Activated naive CD4-positive, alpha-beta T cell treated with anti-CD3 and anti-CD28 coated beads, Interleukin-2, amount 50 U/mL, for 24 hours (primary cell): ENCODE results near the gene EFCC1.
A peak's percentile ranks its signal among the peaks of the same experiment; 100 is the strongest.

ENCODE experiments used
- H3K27ac Mint-ChIP-seq: one replicate; pipeline ENCODE4 v1.8.0; 2021; ENCODE audit warnings: mild to moderate bottlenecking, mixed read lengths
- H3K27me3 Mint-ChIP-seq: one replicate; pipeline ENCODE4 v1.8.0; 2021; ENCODE audit warnings: mixed read lengths
- H3K36me3 Mint-ChIP-seq: one replicate; pipeline ENCODE4 v1.8.0; 2021; ENCODE audit warnings: mixed read lengths
- H3K4me1 Mint-ChIP-seq: one replicate; pipeline ENCODE4 v1.8.0; 2021; ENCODE audit warnings: mixed read lengths
- H3K4me3 Mint-ChIP-seq: one replicate; pipeline ENCODE4 v1.8.0; 2021; ENCODE audit warnings: mild to moderate bottlenecking, mixed read lengths
- H3K9me3 Mint-ChIP-seq: one replicate; pipeline ENCODE4 v1.8.0; 2021; ENCODE audit warnings: mixed read lengths

The EFCC1 gene, protein sequence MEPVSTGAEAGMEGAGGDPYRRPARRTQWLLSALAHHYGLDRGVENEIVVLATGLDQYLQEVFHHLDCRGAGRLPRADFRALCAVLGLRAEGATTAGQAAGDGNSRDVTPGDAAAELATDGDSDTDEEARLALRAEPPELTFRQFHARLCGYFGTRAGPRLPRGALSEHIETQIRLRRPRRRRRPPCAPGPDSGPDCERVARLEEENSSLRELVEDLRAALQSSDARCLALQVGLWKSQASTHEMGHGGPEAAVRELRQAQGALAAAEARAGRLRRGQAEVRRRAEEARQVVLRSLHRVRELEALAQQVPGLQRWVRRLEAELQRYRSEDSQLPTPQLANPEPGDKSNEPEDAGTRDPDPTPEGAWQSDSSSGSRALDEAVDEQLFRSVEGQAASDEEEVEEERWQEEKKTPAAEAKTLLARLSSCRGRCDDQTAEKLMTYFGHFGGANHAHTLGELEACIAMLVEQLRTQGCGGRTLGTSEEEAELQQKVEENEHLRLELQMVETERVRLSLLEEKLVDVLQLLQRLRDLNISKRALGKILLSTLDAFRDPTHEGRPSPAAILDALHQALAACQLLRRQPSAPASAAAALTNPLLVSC

DNA sequence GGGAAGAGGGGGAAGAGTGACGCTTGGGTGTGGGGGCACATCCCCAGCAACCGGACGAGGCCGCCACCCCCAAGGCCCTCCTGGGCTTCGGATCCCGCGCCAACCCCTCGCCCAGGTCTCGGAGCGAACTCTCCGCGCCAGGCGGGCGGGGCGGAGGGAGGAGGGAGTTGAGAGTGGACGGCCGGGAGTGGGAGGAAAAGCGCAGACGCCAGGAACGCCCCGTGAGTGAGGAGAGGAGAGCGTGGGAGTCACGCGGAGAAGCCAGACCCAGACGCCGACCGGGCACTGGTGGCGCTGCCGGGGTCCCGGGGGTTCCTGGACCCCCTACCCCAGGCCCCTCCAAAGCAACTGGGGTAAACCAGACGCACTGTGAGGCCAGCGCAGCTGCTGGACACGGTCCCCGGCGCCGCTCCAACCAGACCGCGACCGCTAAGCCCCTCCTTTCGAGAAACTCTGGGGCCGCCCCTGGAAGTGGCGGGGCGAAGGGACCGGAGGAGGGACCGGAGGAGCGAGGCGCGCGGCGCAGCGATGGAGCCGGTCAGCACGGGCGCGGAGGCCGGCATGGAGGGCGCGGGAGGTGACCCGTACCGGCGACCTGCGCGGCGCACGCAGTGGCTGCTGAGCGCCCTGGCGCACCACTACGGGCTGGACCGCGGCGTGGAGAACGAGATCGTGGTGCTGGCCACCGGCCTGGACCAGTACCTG is at the start of gene EFCC1:
Gene EFCC1, plus strand, starts transcription at position 204 of the 705 bp plus-strand sequence. Its CDS starts 325 bp downstream, at position 529.
- Mint-ChIP-seq H3K4me1 (peaks cover 45% of the 10 kb centered on the region), H3K27ac (peak within 1 kb of the TSS; percentile 59), H3K27me3 (peaks cover 14% of the 10 kb centered on the region), H3K36me3 (peaks cover 2% of the 10 kb centered on the region), H3K4me3 (peak within 1 kb of the TSS; percentile 68), H3K9me3 (no peaks in the 10 kb centered on the region)

DNA sequence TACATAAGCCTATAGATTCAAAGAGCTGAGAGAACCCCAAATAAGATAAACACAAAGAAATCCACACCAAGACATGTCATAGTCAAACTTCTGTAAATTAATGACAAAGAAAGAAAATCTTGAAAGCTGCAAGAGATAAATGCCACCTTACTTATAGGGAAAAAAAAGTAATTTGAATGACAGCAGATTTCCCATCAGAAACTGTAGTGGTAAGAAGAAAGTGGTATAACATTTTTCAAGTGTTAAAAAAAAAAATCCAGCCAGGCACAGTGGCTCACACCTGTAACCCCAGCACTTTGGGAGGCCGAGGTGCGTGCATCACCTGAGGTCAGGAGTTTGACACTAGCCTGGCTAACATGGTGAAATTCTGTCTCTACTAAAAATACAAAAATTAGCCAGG is 44.7 kb upstream of the EFCC1 start:
- Mint-ChIP-seq H3K4me3 (no peak overlapping the region), H3K9me3 (no peaks in the 10 kb centered on the region), H3K36me3 (peaks cover 1% of the 10 kb centered on the region), H3K4me1 (no peaks in the 10 kb centered on the region), H3K27me3 (no peaks in the 10 kb centered on the region), H3K27ac (no peak overlapping the region)

DNA sequence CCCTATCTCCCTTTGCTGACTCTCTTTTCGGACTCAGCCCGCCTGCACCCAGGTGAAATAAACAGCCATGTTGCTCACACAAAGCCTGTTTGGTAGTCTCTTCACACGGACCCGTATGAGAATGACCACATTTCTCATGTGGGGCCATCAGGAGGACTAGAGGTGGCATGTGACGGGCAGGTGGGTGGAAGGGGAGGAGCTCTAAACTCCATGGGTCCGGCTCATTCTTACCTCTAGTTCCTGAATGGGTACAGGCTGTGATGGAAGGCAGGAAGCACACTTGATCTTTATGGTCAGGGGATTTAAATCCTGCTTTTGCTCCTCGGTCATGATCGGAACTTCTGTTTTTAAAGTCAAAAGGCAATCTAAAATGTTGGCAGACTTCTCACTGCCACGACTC is 35.8 kb upstream of the EFCC1 start:
- Mint-ChIP-seq H3K4me1 (no peaks in the 10 kb centered on the region), H3K27ac (no peak overlapping the region), H3K27me3 (no peaks in the 10 kb centered on the region), H3K9me3 (no peaks in the 10 kb centered on the region), H3K4me3 (no peak overlapping the region), H3K36me3 (no peaks in the 10 kb centered on the region)

DNA sequence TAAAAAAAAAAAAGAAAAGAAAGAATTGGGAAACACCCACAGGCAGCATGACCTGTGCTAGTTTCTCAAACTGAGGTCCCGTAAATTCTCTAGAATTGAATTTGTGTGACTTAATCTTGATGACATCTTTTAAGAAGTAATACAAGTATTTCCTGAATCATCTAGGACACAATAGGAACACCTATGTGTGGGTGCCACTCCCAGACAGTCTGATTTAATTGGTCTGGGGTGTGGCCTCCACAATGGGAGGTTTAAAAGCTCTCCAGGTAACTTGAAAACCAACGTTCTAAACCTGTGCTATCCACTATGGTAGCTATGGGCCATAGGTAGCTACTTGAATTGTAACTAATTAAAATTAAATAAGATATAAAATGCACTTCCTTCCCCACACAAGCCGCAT is 35.3 kb upstream of the EFCC1 start:
- H3K4me1 Mint-ChIP-seq, result no peaks in the 10 kb centered on the region
- no peak overlapping the region for H3K27ac Mint-ChIP-seq
- no peak overlapping the region for H3K4me3 Mint-ChIP-seq
- H3K36me3 Mint-ChIP-seq, result no peaks in the 10 kb centered on the region
- H3K27me3 Mint-ChIP-seq, result no peaks in the 10 kb centered on the region
- no peaks in the 10 kb centered on the region for H3K9me3 Mint-ChIP-seq

DNA sequence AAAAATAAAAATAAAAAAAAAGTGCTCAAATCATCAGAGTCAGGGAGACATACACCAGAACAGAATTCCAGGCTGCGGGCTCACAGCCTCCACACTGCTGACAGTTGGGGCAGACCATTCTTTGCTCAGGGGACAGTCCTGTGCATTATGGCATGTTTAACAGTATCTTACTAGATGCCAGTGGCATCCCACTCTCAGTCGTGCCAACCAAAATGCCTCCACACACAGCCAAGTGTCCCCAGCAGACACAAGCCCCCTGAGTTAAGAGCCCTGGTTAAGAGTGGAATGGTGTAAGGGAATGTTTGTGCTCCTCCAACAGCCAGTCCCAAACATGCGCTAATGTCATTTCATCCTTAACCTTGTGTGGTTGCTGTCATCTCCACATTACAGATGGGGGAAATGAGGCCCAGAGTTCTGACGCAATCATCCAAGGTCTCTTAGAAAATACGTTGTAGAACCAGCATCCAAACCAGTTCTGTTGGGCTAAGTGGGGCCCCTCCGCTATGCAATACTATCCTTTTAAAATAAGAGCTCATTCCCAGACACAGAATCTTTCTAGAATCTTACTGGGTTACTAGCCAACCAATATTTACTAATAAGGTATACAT is 33.3 kb upstream of the EFCC1 start:
- no peak overlapping the region for H3K4me3 Mint-ChIP-seq
- no peak overlapping the region for H3K27ac Mint-ChIP-seq
- no peaks in the 10 kb centered on the region for H3K4me1 Mint-ChIP-seq
- no peaks in the 10 kb centered on the region for H3K27me3 Mint-ChIP-seq
- no peaks in the 10 kb centered on the region for H3K36me3 Mint-ChIP-seq
- no peaks in the 10 kb centered on the region for H3K9me3 Mint-ChIP-seq

DNA sequence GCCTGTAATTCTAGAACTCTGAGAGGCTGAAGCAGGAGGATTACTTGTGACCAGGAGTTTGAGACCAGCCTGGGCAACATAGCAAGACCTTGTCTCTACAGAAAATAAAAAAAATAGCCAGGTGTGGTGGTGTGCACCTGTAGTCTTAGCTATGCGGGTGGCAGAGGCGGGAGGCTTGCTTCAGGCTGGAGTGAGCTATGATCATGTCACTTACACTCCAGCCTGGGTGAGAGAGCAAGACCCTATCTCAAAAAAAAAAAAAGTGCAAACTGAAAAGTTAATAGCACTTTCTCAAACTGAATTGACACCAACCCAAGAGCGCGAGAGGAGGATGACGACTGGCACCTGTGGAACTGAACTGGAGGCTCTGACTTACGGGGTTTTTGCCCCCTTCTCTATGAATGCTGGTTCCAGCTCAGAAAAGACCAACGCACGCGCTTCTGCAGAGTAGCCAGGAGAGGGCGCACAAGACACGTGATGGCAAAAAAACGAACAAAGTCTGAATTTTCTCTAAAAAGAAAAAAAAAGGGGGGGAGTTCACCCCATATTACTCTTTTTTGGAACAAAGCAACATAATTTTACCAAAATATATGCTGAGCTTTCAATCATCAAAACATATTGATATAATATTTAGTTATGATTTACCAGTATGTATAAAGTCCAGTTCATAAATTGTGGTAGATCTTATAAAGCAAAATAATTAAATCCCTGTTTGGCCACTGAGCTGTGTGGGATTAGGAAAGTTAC is 30.9 kb upstream of the EFCC1 start:
- H3K36me3 Mint-ChIP-seq, result no peaks in the 10 kb centered on the region
- H3K27me3 Mint-ChIP-seq, result no peaks in the 10 kb centered on the region
- H3K9me3 Mint-ChIP-seq, result no peaks in the 10 kb centered on the region
- H3K27ac Mint-ChIP-seq, result no peak overlapping the region
- no peaks in the 10 kb centered on the region for H3K4me1 Mint-ChIP-seq
- H3K4me3 Mint-ChIP-seq, result no peak overlapping the region

DNA sequence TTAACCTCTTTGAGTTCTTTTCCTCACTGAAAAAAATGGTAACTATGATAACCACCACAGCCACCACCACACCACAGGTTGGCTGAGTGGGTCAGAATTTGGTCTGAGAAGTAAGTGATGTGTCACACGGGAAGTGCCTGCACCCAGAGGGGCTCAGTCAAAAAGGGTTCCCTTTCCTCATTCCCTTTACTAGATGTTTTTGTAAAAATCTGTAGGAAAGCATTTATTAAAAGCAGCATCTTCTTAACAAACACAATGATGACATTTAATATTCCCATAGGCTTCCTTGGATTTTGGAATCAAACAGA is 30.4 kb upstream of the EFCC1 start:
- H3K9me3 Mint-ChIP-seq, result no peaks in the 10 kb centered on the region
- H3K36me3 Mint-ChIP-seq, result no peaks in the 10 kb centered on the region
- H3K4me3 Mint-ChIP-seq, result no peak overlapping the region
- no peaks in the 10 kb centered on the region for H3K4me1 Mint-ChIP-seq
- no peaks in the 10 kb centered on the region for H3K27me3 Mint-ChIP-seq
- H3K27ac Mint-ChIP-seq, result no peak overlapping the region

DNA sequence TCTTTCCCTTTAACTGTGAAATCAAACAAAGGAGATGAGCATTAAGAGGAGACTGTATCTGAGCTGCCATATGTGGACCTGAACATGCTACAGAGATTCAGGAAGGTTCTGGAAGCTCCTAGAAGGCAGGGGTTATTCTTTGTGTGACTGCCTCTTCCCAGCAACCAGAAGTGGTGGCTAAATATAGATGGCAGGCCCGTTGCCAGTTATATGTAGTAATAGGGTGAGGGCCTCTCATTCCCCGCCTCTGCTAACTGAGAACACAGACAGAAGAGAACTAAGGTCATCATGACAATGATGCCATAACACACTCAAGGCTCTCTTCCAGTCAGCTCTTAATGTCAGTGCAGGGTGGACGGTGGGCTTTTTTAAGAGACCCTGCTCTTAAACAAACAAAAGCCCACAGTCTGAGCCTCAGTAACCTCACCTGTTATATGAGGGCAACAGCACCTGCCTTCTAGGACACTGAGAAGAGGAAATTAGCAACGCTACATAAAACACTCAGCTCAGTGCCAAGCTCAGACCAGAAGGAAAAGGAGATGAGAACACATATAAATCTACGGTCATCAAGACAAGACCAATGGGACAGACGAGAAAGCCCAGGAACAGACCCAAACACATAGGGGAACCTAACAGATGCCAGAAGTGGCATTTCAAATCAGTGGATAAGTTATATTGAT is 29.5 kb upstream of the EFCC1 start:
- no peak overlapping the region for H3K4me3 Mint-ChIP-seq
- no peaks in the 10 kb centered on the region for H3K27me3 Mint-ChIP-seq
- peak overlapping the region; percentile 9 for H3K27ac Mint-ChIP-seq
- no peaks in the 10 kb centered on the region for H3K4me1 Mint-ChIP-seq
- H3K9me3 Mint-ChIP-seq, result no peaks in the 10 kb centered on the region
- H3K36me3 Mint-ChIP-seq, result no peaks in the 10 kb centered on the region

DNA sequence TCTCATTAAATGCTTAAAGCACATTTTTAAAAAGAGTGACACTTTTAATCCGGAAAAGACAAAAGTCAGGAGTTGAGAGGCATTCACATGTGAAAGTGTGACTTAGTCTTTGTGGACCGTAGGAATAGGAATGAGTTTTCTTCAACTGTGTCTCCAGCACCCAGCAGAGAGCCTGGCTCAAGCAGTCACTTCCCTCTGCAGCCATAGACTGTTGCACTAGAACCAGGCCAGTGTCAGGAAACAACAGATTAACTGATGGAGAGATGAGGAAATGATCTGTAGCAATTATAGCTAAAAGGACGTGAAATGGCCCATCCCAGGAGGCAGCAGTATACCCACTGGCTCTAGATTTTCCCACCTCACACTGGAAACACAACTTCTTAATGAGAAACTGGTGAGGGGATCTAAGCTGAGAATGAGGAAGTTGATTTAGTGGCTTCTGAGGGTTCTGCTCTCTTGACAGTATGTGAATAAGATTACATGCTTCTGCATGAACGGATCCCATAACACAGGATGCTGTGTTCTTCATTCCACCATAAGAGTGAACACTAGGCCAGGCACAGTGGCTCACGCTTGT is 27.0 kb upstream of the EFCC1 start:
- Mint-ChIP-seq H3K36me3 (no peaks in the 10 kb centered on the region), H3K4me3 (no peak overlapping the region), H3K27me3 (no peaks in the 10 kb centered on the region), H3K4me1 (no peaks in the 10 kb centered on the region), H3K9me3 (no peaks in the 10 kb centered on the region), H3K27ac (no peak overlapping the region)

DNA sequence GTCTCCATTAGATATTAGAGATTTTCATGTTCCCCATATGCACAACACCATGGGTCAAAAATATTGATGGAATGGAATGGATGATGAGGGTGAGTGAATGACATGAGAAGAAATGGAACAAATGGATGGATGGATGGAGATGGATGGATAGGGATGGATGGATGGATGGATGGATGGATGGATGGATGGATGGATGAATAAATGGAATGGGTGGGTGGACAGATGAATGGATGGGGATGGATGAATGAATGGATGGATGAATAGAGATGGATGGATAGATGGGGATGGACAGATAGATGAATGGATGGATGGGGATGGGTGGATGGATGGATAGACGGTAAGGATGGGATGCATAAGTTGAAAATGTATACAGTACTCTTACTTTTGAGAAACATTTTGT is 25.8 kb upstream of the EFCC1 start:
- Mint-ChIP-seq H3K4me1 (no peaks in the 10 kb centered on the region), H3K27ac (no peak overlapping the region), H3K36me3 (no peaks in the 10 kb centered on the region), H3K4me3 (no peak overlapping the region), H3K27me3 (no peaks in the 10 kb centered on the region), H3K9me3 (no peaks in the 10 kb centered on the region)

DNA sequence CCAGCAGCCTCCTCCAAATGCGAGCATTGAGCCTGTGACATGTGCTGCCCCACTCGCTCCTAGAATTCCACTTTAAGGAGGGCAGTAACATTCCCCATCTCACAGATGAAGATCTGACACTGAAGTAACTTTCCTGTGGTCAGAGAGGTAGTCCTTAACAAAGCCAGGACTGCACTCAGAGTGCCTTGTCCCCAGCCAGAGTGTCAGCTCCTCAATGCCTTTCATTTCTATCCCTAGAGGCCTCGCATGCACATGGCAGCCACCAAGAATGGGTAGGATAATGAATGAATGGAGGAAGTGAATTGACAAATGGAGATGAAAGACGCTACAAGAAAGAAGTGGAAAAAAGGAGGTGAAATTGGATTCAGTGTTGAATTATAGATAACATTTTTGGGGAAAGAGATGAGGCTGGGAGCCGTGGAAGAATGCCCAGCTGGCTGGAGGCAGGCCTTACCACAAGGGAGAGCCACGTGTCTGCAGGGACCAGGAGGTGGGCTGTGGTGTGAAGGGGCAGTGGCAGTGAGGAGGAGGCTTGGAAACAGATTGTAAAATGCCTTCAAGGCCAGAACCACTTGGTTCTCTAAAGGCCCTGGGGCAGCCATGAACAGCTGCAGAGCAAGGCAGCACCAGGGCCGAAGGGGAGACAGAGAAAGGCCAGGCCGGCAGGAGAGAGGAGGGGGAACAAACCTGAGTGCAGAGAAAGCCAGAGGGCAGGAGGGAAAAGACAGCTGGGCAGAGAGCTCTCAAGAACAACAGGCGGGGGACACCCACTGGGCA is 17.6 kb upstream of the EFCC1 start:
- Mint-ChIP-seq H3K4me3 (no peak overlapping the region), H3K36me3 (no peaks in the 10 kb centered on the region), H3K4me1 (no peaks in the 10 kb centered on the region), H3K9me3 (no peaks in the 10 kb centered on the region), H3K27me3 (no peaks in the 10 kb centered on the region), H3K27ac (no peak overlapping the region)

DNA sequence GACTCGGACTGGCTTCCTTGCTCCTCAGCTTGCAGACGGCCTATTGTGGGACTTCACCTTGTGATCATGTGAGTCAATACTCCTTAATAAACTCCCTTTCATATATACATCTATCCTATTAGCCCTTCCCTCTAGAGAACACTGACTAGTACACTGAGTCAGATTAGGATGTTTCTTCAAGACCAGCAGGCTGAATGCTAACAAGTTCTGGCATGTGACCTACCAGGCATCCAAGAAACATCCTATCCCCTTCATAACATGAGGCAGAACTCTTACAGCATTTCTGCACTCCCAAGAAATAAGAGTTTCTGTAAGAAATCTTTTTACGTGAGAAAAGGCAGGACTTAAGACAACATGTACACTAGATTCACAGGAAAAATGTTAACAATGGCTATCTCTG is 16.5 kb upstream of the EFCC1 start:
- Mint-ChIP-seq H3K9me3 (no peaks in the 10 kb centered on the region), H3K27me3 (no peaks in the 10 kb centered on the region), H3K36me3 (no peaks in the 10 kb centered on the region), H3K4me3 (no peak overlapping the region), H3K4me1 (no peaks in the 10 kb centered on the region), H3K27ac (no peak overlapping the region)

DNA sequence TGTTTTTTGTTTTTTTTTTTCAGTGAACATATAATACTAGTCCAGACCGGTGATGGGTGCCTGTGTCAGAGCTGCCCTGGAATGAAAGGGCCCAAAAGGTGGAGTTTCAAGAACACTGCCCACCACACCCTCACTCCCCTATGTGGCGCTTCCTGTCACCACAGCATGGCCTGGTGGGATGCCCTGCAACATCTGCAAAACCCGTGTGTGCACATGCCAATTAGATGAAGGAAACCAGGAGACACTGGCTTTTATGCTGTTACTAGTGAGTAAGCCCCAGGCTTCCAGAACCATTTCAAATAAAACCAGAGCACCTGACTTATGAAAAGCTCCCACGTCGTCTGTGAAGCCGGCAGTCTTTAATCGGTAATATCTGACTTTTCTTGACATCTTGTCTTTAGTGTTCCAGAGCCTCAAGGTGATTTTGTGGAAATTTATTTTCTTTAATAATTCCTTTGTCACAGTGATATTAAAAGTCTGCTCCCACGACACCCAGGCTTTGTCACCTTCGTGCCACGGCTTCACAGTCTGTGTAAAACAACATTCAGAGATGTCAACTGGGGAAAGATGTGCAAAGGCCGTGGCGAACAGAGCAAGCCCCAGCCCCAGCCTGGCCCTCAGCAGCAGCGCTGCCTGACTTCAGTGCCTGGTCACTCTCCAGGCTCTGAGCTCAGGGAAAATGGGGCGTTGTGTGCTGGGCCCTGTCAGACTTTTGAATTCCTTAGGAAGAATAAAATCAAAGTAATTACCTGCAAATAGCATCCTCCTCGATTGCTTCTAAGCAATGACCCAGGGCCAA is 13.6 kb upstream of the EFCC1 start:
- H3K9me3 Mint-ChIP-seq, result no peaks in the 10 kb centered on the region
- no peaks in the 10 kb centered on the region for H3K27me3 Mint-ChIP-seq
- no peak overlapping the region for H3K4me3 Mint-ChIP-seq

More for the DNA sequence above, 13.6 kb upstream of the EFCC1 start:
- H3K27ac Mint-ChIP-seq, result no peak overlapping the region
- no peaks in the 10 kb centered on the region for H3K36me3 Mint-ChIP-seq
- no peaks in the 10 kb centered on the region for H3K4me1 Mint-ChIP-seq
